ENCODE results near the gene FBXW5.

FBXW5 gene

DNA sequence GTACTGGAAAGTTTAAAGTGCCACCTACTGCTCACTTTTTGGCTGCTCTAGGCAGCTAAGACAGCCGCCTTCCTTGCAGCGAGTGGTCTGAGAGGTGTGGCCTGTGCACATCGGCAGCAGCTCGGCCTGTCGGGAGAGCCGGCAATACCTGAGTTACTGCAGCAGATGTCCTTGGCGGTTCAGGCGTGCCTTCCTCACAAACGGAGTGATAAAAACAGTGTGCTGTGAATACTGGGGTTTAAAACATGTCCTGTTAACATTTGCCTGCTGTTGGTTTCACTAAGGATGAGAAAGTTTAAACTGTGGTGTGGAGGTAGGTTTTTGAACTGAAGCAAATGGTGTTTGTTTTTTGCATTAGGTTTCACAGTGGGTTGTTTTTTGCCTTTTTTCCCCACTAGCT, 45.3 kb downstream of the FBXW5 start:
- Histone ChIP-seq H3K9ac (ENCODE audit: low read depth, low read length) (no peak overlapping the region), H3K4me1 (ENCODE audit: insufficient read depth, low read length) (no peaks in the 10 kb centered on the region; the same call in 1 of the 2 replicates)
- 89% methylated on average over 9 of the region's 9 CpGs for WGBS

GRCh38 chr9:136898483-136899100, 45.9 kb downstream of the FBXW5 start:
- H3K27me3 ChIP-seq (ENCODE audit: insufficient read depth, low read length): no peaks in the 10 kb centered on the region
- no peaks in the 10 kb centered on the region; the same call in 1 of the 2 replicates for H3K4me1 ChIP-seq (ENCODE audit: insufficient read depth, low read length)
- no peak overlapping the region; the same call in 1 of the 2 replicates for H3K9ac ChIP-seq (ENCODE audit: low read depth, low read length)
- H3K4me3 ChIP-seq (ENCODE audit: low read length): no peak overlapping the region
- peaks cover 52% of the 10 kb centered on the region for H3K36me3 ChIP-seq (ENCODE audit: insufficient read depth, low read length)
- 95% methylated on average over 20 of the region's 21 CpGs for WGBS
- H3K27ac ChIP-seq (ENCODE audit: low read depth, low read length): no peak overlapping the region
- H3K9me3 ChIP-seq (ENCODE audit: insufficient read depth, low read depth, low read length): no peaks in the 10 kb centered on the region

More for the DNA sequence above, 45.3 kb downstream of the FBXW5 start:
- peaks cover 55% of the 10 kb centered on the region for H3K36me3 ChIP-seq (ENCODE audit: insufficient read depth, low read length)
- no peaks in the 10 kb centered on the region for H3K9me3 ChIP-seq (ENCODE audit: insufficient read depth, low read depth, low read length)
- no peak overlapping the region for H3K27ac ChIP-seq (ENCODE audit: low read depth, low read length)
- no peaks in the 10 kb centered on the region for H3K27me3 ChIP-seq (ENCODE audit: insufficient read depth, low read length)
- no peak overlapping the region for H3K4me3 ChIP-seq (ENCODE audit: low read length)

DNA sequence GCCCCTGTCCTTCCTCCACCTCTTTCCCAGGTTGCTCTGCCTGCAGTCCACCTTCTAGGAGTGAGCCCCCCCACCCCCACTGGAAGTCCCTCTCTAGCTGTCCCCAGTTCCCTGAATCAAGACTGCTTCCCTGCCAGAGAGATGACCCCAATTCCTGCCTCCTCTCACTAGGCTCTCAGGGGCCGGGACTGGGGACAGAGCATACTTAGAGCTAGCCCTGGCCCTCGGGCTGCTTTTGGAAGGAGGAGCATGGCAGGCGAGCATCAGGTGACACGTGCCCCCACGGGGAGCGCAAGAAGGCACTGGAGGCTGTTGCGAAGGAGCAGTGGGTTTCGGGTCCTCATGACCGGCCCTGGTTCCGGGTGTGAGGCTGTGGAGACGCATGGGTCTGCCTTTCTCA, 48.5 kb downstream of the FBXW5 start:
- Histone ChIP-seq H3K36me3 (ENCODE audit: insufficient read depth, low read length) (peaks cover 39% of the 10 kb centered on the region), H3K4me3 (ENCODE audit: low read length) (no peak overlapping the region), H3K27me3 (ENCODE audit: insufficient read depth, low read length) (no peaks in the 10 kb centered on the region), H3K4me1 (ENCODE audit: insufficient read depth, low read length) (no peaks in the 10 kb centered on the region), H3K9ac (ENCODE audit: low read depth, low read length) (no peak overlapping the region; the same call in 1 of the 2 replicates), H3K9me3 (ENCODE audit: insufficient read depth, low read depth, low read length) (no peaks in the 10 kb centered on the region), H3K27ac (ENCODE audit: low read depth, low read length) (no peak overlapping the region)
- 86% methylated on average over 11 of the region's 11 CpGs for WGBS

GRCh38 chr9:136890661-136891060, 53.9 kb downstream of the FBXW5 start:
- Histone ChIP-seq H3K27ac (ENCODE audit: low read depth, low read length) (no peak overlapping the region), H3K9ac (ENCODE audit: low read depth, low read length) (no peak overlapping the region), H3K4me3 (ENCODE audit: low read length) (no peak overlapping the region), H3K9me3 (ENCODE audit: insufficient read depth, low read depth, low read length) (no peaks in the 10 kb centered on the region), H3K27me3 (ENCODE audit: insufficient read depth, low read length) (no peaks in the 10 kb centered on the region), H3K4me1 (ENCODE audit: insufficient read depth, low read length) (peaks cover 7% of the 10 kb centered on the region; the same call in 1 of the 2 replicates), H3K36me3 (ENCODE audit: insufficient read depth, low read length) (peaks cover 20% of the 10 kb centered on the region)
- 94% methylated on average over 13 of the region's 13 CpGs for WGBS
